GF-D8 (cell line): ENCODE data around the gene ADCY2.

Experiments used
- DNase-seq: peaks from one replicate; lab custom pipeline; 2025; lab: John Stamatoyannopoulos, UW

Gene ADCY2

GRCh38 chr5:7395947-7396712 is at the start of gene ADCY2:
TSS of gene ADCY2 (plus strand) at chr5:7396138. CDS start at chr5:7396297, 159 bp downstream.
- DNase-seq, result no peak

GRCh38 chr5:7347377-7347776 is 48.6 kb upstream of the ADCY2 start:
- DNase-seq, result no peak

- DNase-seq, result no peak
These were observed 47.6 kb upstream of the ADCY2 start for GRCh38 chr5:7348168-7348854.

- no peak for DNase-seq
These were observed 34.3 kb upstream of the ADCY2 start for GRCh38 chr5:7361593-7361992.

- no peak for DNase-seq
These were observed 32.8 kb upstream of the ADCY2 start for GRCh38 chr5:7363067-7363677.

GRCh38 chr5:7364226-7364875 is 31.6 kb upstream of the ADCY2 start:
- DNase-seq, result no peak

GRCh38 chr5:7367780-7368179 is 28.2 kb upstream of the ADCY2 start:
- DNase-seq, result no peak

GRCh38 chr5:7372399-7372798 is 23.5 kb upstream of the ADCY2 start:
- DNase-seq, result no peak

- DNase-seq, result no peak
These were observed 21.8 kb upstream of the ADCY2 start for GRCh38 chr5:7374186-7374585.

GRCh38 chr5:7375457-7375856 is 20.5 kb upstream of the ADCY2 start:
- DNase-seq, result no peak

- DNase-seq, result peak; percentile 59
These were observed 19.1 kb upstream of the ADCY2 start for GRCh38 chr5:7376871-7377270.

- peak; percentile 31 for DNase-seq
These were observed 18.2 kb upstream of the ADCY2 start for GRCh38 chr5:7377761-7378160.

- DNase-seq, result no peak
These were observed 13.3 kb upstream of the ADCY2 start for GRCh38 chr5:7382588-7382987.

GRCh38 chr5:7385681-7386080 is 10.3 kb upstream of the ADCY2 start:
- no peak for DNase-seq

GRCh38 chr5:7388553-7388952 is 7.4 kb upstream of the ADCY2 start:
- no peak for DNase-seq

GRCh38 chr5:7391215-7391614 is 4.7 kb upstream of the ADCY2 start:
- no peak for DNase-seq

GRCh38 chr5:7391814-7392692 is 3.9 kb upstream of the ADCY2 start:
- no peak for DNase-seq

GRCh38 chr5:7392693-7393024 is 3.3 kb upstream of the ADCY2 start:
- DNase-seq, result no peak

- no peak for DNase-seq
These were observed 1.8 kb upstream of the ADCY2 start for GRCh38 chr5:7393921-7394799.

GRCh38 chr5:7394889-7395431 is 978 bp upstream of the ADCY2 start:
- no peak for DNase-seq
